ENCODE measurements around the gene FNIP2.

- TF ChIP-seq CTCF (conservative IDR thresholded peaks at IDR 0.05; ENCODE audit: low read depth, low read length) (no peak), EZH2 (IDR thresholded peaks at IDR 0.05; ENCODE audit: low read length, unreplicated experiment) (no peak)
These were observed 58.1 kb downstream of the FNIP2 start for GRCh38 chr4:158826882-158827281.

Measured in PC-3 (cell line).